ENCODE results near the gene FRMPD2.

- no peak for TF ChIP-seq POLR2A (IDR thresholded peaks at IDR 0.05; ENCODE audit: borderline replicate concordance, extremely low read depth, insufficient read depth, insufficient read length)
- no peak for TF ChIP-seq REST (IDR thresholded peaks at IDR 0.05; ENCODE audit: low read depth)
- no peak for TF ChIP-seq CTCF (IDR thresholded peaks at IDR 0.05 in 2 of 3, conservative IDR thresholded peaks at IDR 0.05 in 1 of 3; ENCODE audit: borderline replicate concordance in 1 of 3, insufficient read depth in 1 of 3, low read depth in 2 of 3, low read length in 2 of 3)
- TF ChIP-seq EZH2 (IDR thresholded peaks at IDR 0.05): no peak
- TF ChIP-seq CEBPB (IDR thresholded peaks at IDR 0.05; ENCODE audit: low read depth): no peak
- TF ChIP-seq POLR2AphosphoS5 (IDR thresholded peaks at IDR 0.05; ENCODE audit: low read depth, low read length): no peak
- no peak for TF ChIP-seq MAX (IDR thresholded peaks at IDR 0.05)
- TF ChIP-seq EGR1 (IDR thresholded peaks at IDR 0.05; ENCODE audit: low read depth): no peak
- no peak for TF ChIP-seq JUND (IDR thresholded peaks at IDR 0.05)
- no peak for TF ChIP-seq ZFX (IDR thresholded peaks at IDR 0.05)
These were observed 31.4 kb upstream of the FRMPD2 start for GRCh38 chr10:48305905-48306264.
